Sciatic nerve (tissue), 2 donors: ENCODE measurements around the gene LCAT. TPM values are rescaled to one million over a fixed set of nuclear protein-coding genes. Genes with fewer than 3 reads are reported as not detected.
A peak's percentile ranks its signal among the peaks of the same experiment; 100 is the strongest.
"Not testable (repeated sequence)": the region's sequence is repeated elsewhere in the genome, so short reads cannot be mapped to it uniquely, and the experiment has no call there.

ENCODE experiments used
- ATAC-seq: fragments of 200-7000 bp; cut with Tn5 transposase; one replicate; pipeline ENCODE4 v1.9.1; 2020; ENCODE audit warnings: mild to moderate bottlenecking, moderate library complexity
- DNase-seq: peaks from one replicate; pipeline ENCODE4 v3.0.0-alpha.2; 2020; ENCODE audit warnings: low spot score
- intact Hi-C: fragments of 100-400 bp; cut with DNase I; formaldehyde crosslinking; loops from one replicate; pipeline ENCODE4 v1.14.2; 2022
- total RNA-seq: library from RNA; stranded (reverse); fragmentation: NEBNext Ultra II Directional; extraction: Animal tissue kit (Norgen Biotek cat#: 25700); gene quantifications from one replicate; pipeline ENCODE4 v1.2.1, GENCODE V29; 2021
- donor health status: DM: no; HTN: no; CAD: no.
- donor health status: DM: no; HTN: no; CAD: no.

The LCAT gene
- total RNA-seq, 1 donor from 2014 or later = 46.2 TPM

GRCh38 chr16:67922740-67923139 is 21.2 kb downstream of the LCAT start:
- no peak for ATAC-seq
- DNase-seq = no peak
- intact Hi-C loops = no loop called here

GRCh38 chr16:67922221-67922620 is 21.7 kb downstream of the LCAT start:
- ATAC-seq (no peak), DNase-seq (no peak)
- intact Hi-C loops = no loop called here

GRCh38 chr16:67919622-67920221 is 24.2 kb downstream of the LCAT start:
- ATAC-seq (peak; percentile 67), DNase-seq (peak; percentile 63)
- intact Hi-C loops = no loop called here

GRCh38 chr16:67917852-67918236 is 26.1 kb downstream of the LCAT start:
- ATAC-seq = no peak
- intact Hi-C loops = no loop called here
- DNase-seq = no peak

- intact Hi-C loops = no loop called here
- peak; percentile 9 for ATAC-seq
- DNase-seq = no peak
These were observed 26.6 kb downstream of the LCAT start for GRCh38 chr16:67917140-67917851.

- intact Hi-C loops = no loop called here
- DNase-seq (no peak), ATAC-seq (peak; percentile 58)
These were observed 27.8 kb downstream of the LCAT start for GRCh38 chr16:67915831-67916723.

GRCh38 chr16:67915496-67915769 is 28.5 kb downstream of the LCAT start:
- intact Hi-C loops, ATAC-seq, DNase-seq: not testable (repeated sequence)

- intact Hi-C loops = no loop called here
- DNase-seq (no peak), ATAC-seq (no peak)
These were observed 29.0 kb downstream of the LCAT start for GRCh38 chr16:67914758-67915495.

GRCh38 chr16:67910158-67910557 is 33.8 kb downstream of the LCAT start:
- no peak for ATAC-seq
- intact Hi-C loops = no loop called here

GRCh38 chr16:67909056-67909742 is 34.7 kb downstream of the LCAT start:
- no peak for DNase-seq
- intact Hi-C loops = no loop called here
- no peak for ATAC-seq

More at GRCh38 chr16:67910158-67910557, 33.8 kb downstream of the LCAT start:
- DNase-seq = no peak

GRCh38 chr16:67907397-67908180 is 36.3 kb downstream of the LCAT start:
- ATAC-seq (no peak), DNase-seq (no peak)
- intact Hi-C loops = no loop called here

- intact Hi-C loops = no loop called here
- ATAC-seq = no peak
- no peak for DNase-seq
These were observed 41.1 kb downstream of the LCAT start for GRCh38 chr16:67902831-67903230.

- intact Hi-C loops = no loop called here
- ATAC-seq = no peak
- DNase-seq = no peak
These were observed 42.2 kb downstream of the LCAT start for GRCh38 chr16:67901734-67902133.

GRCh38 chr16:67897231-67897630 is 46.7 kb downstream of the LCAT start:
- ATAC-seq (peak; percentile 92), DNase-seq (no peak)
- intact Hi-C loops = no loop called here

- no peak for DNase-seq
- no peak for ATAC-seq
- intact Hi-C loops = no loop called here
These were observed 50.0 kb downstream of the LCAT start for GRCh38 chr16:67893743-67894399.

GRCh38 chr16:67892899-67893742 is 50.8 kb downstream of the LCAT start, which contains the start of gene PSKH1:
Gene PSKH1, plus strand, starts transcription at chr16:67893254. Its CDS starts 15,496 bp downstream, at chr16:67908750.
- DNase-seq = peak; percentile 98
- ATAC-seq = peak; percentile 94
- intact Hi-C loops = no loop called here

- intact Hi-C loops = no loop called here
- no peak for DNase-seq
These were observed 51.5 kb downstream of the LCAT start for GRCh38 chr16:67892375-67892774.

More at GRCh38 chr16:67892375-67892774, 51.5 kb downstream of the LCAT start:
- no peak for ATAC-seq
